ENCODE results near the gene NTM. TPM values are rescaled to one million over a fixed set of nuclear protein-coding genes. Genes with fewer than 3 reads are reported as not detected.

The NTM gene
- total RNA-seq, 1 experiment from 2014 or later = 9.9 TPM

- DNase-seq = peak; percentile 18
- WGBS (ENCODE audit: extremely low coverage, insufficient read length, low lambda C conversion rate) = no CpG with 5 or more reads among the region's 15 CpGs
- peaks cover 15% of the 10 kb centered on the region for H3K27me3 Mint-ChIP-seq (ENCODE audit: low read depth)
Measured at GRCh38 chr11:131684111-131685060, 314.0 kb downstream of the NTM start.

More at GRCh38 chr11:131684111-131685060, 314.0 kb downstream of the NTM start:
- Histone ChIP-seq H3K4me2 (ENCODE audit: insufficient read depth, insufficient read length, low read length) (no peak overlapping the region), H3K23me2 (ENCODE audit: insufficient read length, low read depth, low read length, poor library complexity, severe bottlenecking) (peaks cover 6% of the 10 kb centered on the region), H3K9me3 (ENCODE audit: control insufficient read depth, low read depth, low read length) (no peaks in the 10 kb centered on the region), H4K91ac (ENCODE audit: insufficient read length, low read depth, low read length) (no peak overlapping the region), H2AFZ (ENCODE audit: low read length) (no peak overlapping the region), H3K14ac (ENCODE audit: insufficient read depth, low read length) (no peak overlapping the region; the same call in 1 of the 2 replicates), H3K9ac (ENCODE audit: extremely low read depth, insufficient read length, low read length) (no peak overlapping the region), H3K27me3 (ENCODE audit: insufficient read depth, low read length) (no peaks in the 10 kb centered on the region), H3T11ph (ENCODE audit: low read length) (no peak overlapping the region), H3K23ac (ENCODE audit: insufficient read length, low read depth, low read length) (no peak overlapping the region), H3K18ac (ENCODE audit: insufficient read length, low read depth, low read length) (no peak overlapping the region), H3K56ac (ENCODE audit: insufficient read length, low read depth, low read length) (no peak overlapping the region), H3K27ac (ENCODE audit: insufficient read length, low read depth, low read length) (no peak overlapping the region), H4K8ac (replicated peaks; ENCODE audit: insufficient read length, low read depth, low read length) (no peak overlapping the region), H2BK5ac (ENCODE audit: insufficient read length, low read length) (no peak overlapping the region), H4K5ac (ENCODE audit: insufficient read length, low read depth, low read length) (no peak overlapping the region), H3K79me1 (ENCODE audit: insufficient read depth, low read depth, low read length, poor library complexity, severe bottlenecking) (no peaks in the 10 kb centered on the region), H2BK12ac (ENCODE audit: insufficient read length, low read depth, low read length) (no peak overlapping the region), H3K4ac (ENCODE audit: low read depth, low read length) (no peak overlapping the region), H2BK20ac (ENCODE audit: low read depth, low read length, poor library complexity, severe bottlenecking) (no peak overlapping the region), H4K20me1 (ENCODE audit: control insufficient read depth, insufficient read depth, insufficient read length) (no peaks in the 10 kb centered on the region), H2AK5ac (ENCODE audit: insufficient read length, low read length) (no peak overlapping the region), H3K79me2 (ENCODE audit: insufficient read depth, low read length) (no peaks in the 10 kb centered on the region), H3K4me1 (ENCODE audit: insufficient read depth, low read length) (no peaks in the 10 kb centered on the region), H2BK15ac (ENCODE audit: low read depth, low read length) (no peak overlapping the region), H2BK120ac (ENCODE audit: low read depth, low read length, poor library complexity, severe bottlenecking) (no peak overlapping the region)
- peak overlapping the region in 1 of 3 experiments; percentile 88; a peak in 2 of 7 replicates for H3K27ac Mint-ChIP-seq
- no peaks in the 10 kb centered on the region for H3K9me3 Mint-ChIP-seq
- H3K4me1 Mint-ChIP-seq = peaks cover 7 to 15% of the 10 kb centered on the region in 2 experiments; a peak in 3 of 4 replicates
- no peaks in the 10 kb centered on the region for H3K36me3 Mint-ChIP-seq (ENCODE audit: insufficient read depth in 1 of 3, low read depth in 3 of 3)
- no peak overlapping the region for H3K4me3 Mint-ChIP-seq
- TF ChIP-seq CTCF (conservative IDR thresholded peaks at IDR 0.05) = no peak
